Measurements from ENCODE around the gene HOPX. TPM values are rescaled to one million over a fixed set of nuclear protein-coding genes. Genes with fewer than 3 reads are reported as not detected.
A peak's percentile ranks its signal among the peaks of the same experiment; 100 is the strongest.

The HOPX gene
- total RNA-seq, 1 experiment from 2014 or later: 1.0 TPM

- H3K4me3 ChIP-seq: no peak overlapping the region
- H3K9me2 ChIP-seq (ENCODE audit: insufficient read depth): no peaks in the 10 kb centered on the region
- TF ChIP-seq CTCF (conservative IDR thresholded peaks at IDR 0.05): no peak
- no peak for TF ChIP-seq EZH2 (IDR thresholded peaks at IDR 0.05; ENCODE audit: low read depth)
- no peaks in the 10 kb centered on the region for H3K27me3 ChIP-seq (ENCODE audit: insufficient read depth, low read depth)
- no peak overlapping the region for H2AFZ ChIP-seq
- no peak overlapping the region for H3K27ac ChIP-seq
- H3K4me2 ChIP-seq: no peak overlapping the region
- BruUV-seq (replicated peaks): no TSS peak
- H3K79me2 ChIP-seq (ENCODE audit: low read depth): no peaks in the 10 kb centered on the region
- H3F3A ChIP-seq (ENCODE audit: insufficient read depth, low read depth): no peaks in the 10 kb centered on the region
- no peaks in the 10 kb centered on the region for H4K20me1 ChIP-seq (ENCODE audit: insufficient read depth)
- ChIA-PET POLR2A (ENCODE audit: unreplicated experiment) (no interaction called here), CTCF (no interaction called here)
- H3K36me3 ChIP-seq (ENCODE audit: low read depth): no peaks in the 10 kb centered on the region
- H3K4me1 ChIP-seq (replicated peaks; ENCODE audit: insufficient read depth): peaks cover 14% of the 10 kb centered on the region
- intact Hi-C loops (cut with micrococcal nuclease; ENCODE audit: unreplicated experiment): no loop called here
- no peaks in the 10 kb centered on the region for H3K9me3 ChIP-seq (ENCODE audit: insufficient read depth, low read depth)
- DNase-seq: no peak
Measured at GRCh38 chr4:56655627-56656345, 25.3 kb downstream of the HOPX start.

- BruUV-seq (replicated peaks): no TSS peak
- H3K9me3 ChIP-seq (ENCODE audit: insufficient read depth, low read depth): no peaks in the 10 kb centered on the region
- no peak overlapping the region for H2AFZ ChIP-seq
- H3K27me3 ChIP-seq (ENCODE audit: insufficient read depth, low read depth): no peaks in the 10 kb centered on the region
- no peak for DNase-seq
- no peak overlapping the region for H3K4me2 ChIP-seq
- H3K79me2 ChIP-seq (ENCODE audit: low read depth): no peaks in the 10 kb centered on the region
- no peaks in the 10 kb centered on the region for H4K20me1 ChIP-seq (ENCODE audit: insufficient read depth)
- H3K4me3 ChIP-seq: no peak overlapping the region
- ChIA-PET POLR2A (ENCODE audit: unreplicated experiment) (no interaction called here), CTCF (no interaction called here)
- H3K36me3 ChIP-seq (ENCODE audit: low read depth): no peaks in the 10 kb centered on the region
- H3F3A ChIP-seq (ENCODE audit: insufficient read depth, low read depth): no peaks in the 10 kb centered on the region
- no peak for TF ChIP-seq CTCF (conservative IDR thresholded peaks at IDR 0.05)
- TF ChIP-seq EZH2 (IDR thresholded peaks at IDR 0.05; ENCODE audit: low read depth): no peak
- H3K9me2 ChIP-seq (ENCODE audit: insufficient read depth): no peaks in the 10 kb centered on the region
- peaks cover 14% of the 10 kb centered on the region for H3K4me1 ChIP-seq (replicated peaks; ENCODE audit: insufficient read depth)
- no peak overlapping the region for H3K27ac ChIP-seq
- intact Hi-C loops (cut with micrococcal nuclease; ENCODE audit: unreplicated experiment): no loop called here
Measured at GRCh38 chr4:56655209-56655626, 25.9 kb downstream of the HOPX start.

DNA sequence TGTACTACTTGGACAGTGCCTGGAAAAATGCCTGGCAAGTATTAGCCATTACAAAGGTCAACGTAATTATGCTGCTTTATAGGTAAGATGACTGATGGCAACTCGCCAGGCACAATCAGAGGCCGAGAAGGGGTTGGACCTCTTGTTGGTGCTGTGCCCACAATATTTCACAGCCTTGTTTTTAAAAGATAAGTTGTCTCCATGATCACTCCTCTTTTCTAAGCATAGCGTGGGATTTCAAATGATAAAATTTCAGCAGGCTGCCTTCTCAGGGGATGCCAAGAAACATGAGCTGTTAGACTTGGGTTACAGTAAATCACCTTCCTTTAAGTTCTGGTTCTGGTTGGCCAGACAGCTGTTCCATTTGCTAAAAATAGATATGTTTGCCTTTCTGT, 26.9 kb downstream of the HOPX start:
- Histone ChIP-seq H4K20me1 (ENCODE audit: insufficient read depth) (no peaks in the 10 kb centered on the region), H3F3A (ENCODE audit: insufficient read depth, low read depth) (no peaks in the 10 kb centered on the region), H3K4me3 (no peak overlapping the region), H3K27ac (no peak overlapping the region), H3K9me3 (ENCODE audit: insufficient read depth, low read depth) (no peaks in the 10 kb centered on the region), H3K36me3 (ENCODE audit: low read depth) (no peaks in the 10 kb centered on the region), H3K79me2 (ENCODE audit: low read depth) (no peaks in the 10 kb centered on the region), H3K4me2 (0 out of 2 replicates have a peak overlapping the region, but pooled peaks have one; percentile 28), H3K27me3 (ENCODE audit: insufficient read depth, low read depth) (no peaks in the 10 kb centered on the region), H3K9me2 (ENCODE audit: insufficient read depth) (no peaks in the 10 kb centered on the region), H2AFZ (no peak overlapping the region), H3K4me1 (replicated peaks; ENCODE audit: insufficient read depth) (peaks cover 14% of the 10 kb centered on the region)
- intact Hi-C loops (cut with micrococcal nuclease; ENCODE audit: unreplicated experiment): no loop called here
- DNase-seq: no peak
- BruUV-seq (replicated peaks): no TSS peak
- TF ChIP-seq EZH2 (IDR thresholded peaks at IDR 0.05; ENCODE audit: low read depth) (no peak), CTCF (conservative IDR thresholded peaks at IDR 0.05) (no peak)
- ChIA-PET CTCF (no interaction called here), POLR2A (ENCODE audit: unreplicated experiment) (no interaction called here)

All from PC-9 (cell line).